H9 (cell line): ENCODE results near the gene ALG8. TPM values are rescaled to one million over a fixed set of nuclear protein-coding genes. Genes with fewer than 3 reads are reported as not detected.

Experiments
- DNase-seq: peaks from one replicate; pipeline ENCODE4 v3.0.0-alpha.2; 2017
- H2AFZ ChIP-seq: one replicate; pipeline ENCODE4 v1.6.1; 2013; ENCODE audit warnings: mild to moderate bottlenecking, low read length, control low read depth, moderate library complexity
- H2AK5ac ChIP-seq: 2 replicates; pipeline ENCODE4 v1.6.1; 2013; ENCODE audit warnings: low read length, control low read depth, mixed read lengths; ENCODE audit not compliant: insufficient read length
- H2BK120ac ChIP-seq: one replicate; pipeline ENCODE4 v1.6.1; 2013; ENCODE audit warnings: low read depth, mild to moderate bottlenecking, low read length, control low read depth, inconsistent platforms; ENCODE audit not compliant: poor library complexity, severe bottlenecking
- H2BK12ac ChIP-seq: 2 replicates; pipeline ENCODE4 v1.6.1; 2013; ENCODE audit warnings: low read length, control low read depth, mixed read lengths, low read depth; ENCODE audit not compliant: insufficient read length
- H2BK15ac ChIP-seq: 2 replicates; pipeline ENCODE4 v1.6.1; 2013; ENCODE audit warnings: low read depth, low read length, control low read depth
- H2BK20ac ChIP-seq: one replicate; pipeline ENCODE4 v1.6.1; 2013; ENCODE audit warnings: low read depth, mild to moderate bottlenecking, low read length, control low read depth, inconsistent platforms; ENCODE audit not compliant: poor library complexity, severe bottlenecking
- H2BK5ac ChIP-seq: 2 replicates; pipeline ENCODE4 v1.6.1; 2013; ENCODE audit warnings: low read length, control low read depth, mixed read lengths; ENCODE audit not compliant: insufficient read length
- H3K14ac ChIP-seq: 2 replicates; pipeline ENCODE4 v1.6.1; 2013; ENCODE audit warnings: low read length, control low read depth; ENCODE audit not compliant: insufficient read depth
- H3K18ac ChIP-seq: 2 replicates; pipeline ENCODE4 v1.6.1; 2013; ENCODE audit warnings: low read depth, mild to moderate bottlenecking, mixed read lengths, low read length, control low read depth; ENCODE audit not compliant: insufficient read length
- H3K23ac ChIP-seq: 2 replicates; pipeline ENCODE4 v1.6.1; 2013; ENCODE audit warnings: low read length, control low read depth, mixed read lengths, low read depth; ENCODE audit not compliant: insufficient read length
- H3K23me2 ChIP-seq: 2 replicates; pipeline ENCODE4 v1.6.1; 2013; ENCODE audit warnings: low read depth, mild to moderate bottlenecking, mixed read lengths, low read length, control low read depth; ENCODE audit not compliant: insufficient read length, poor library complexity, severe bottlenecking
- H3K27ac ChIP-seq: 2 replicates; pipeline ENCODE4 v1.5.1; 2013; ENCODE audit warnings: low read length, control low read depth, mixed read lengths, low read depth; ENCODE audit not compliant: insufficient read length
- H3K27me3 ChIP-seq: 2 replicates; pipeline ENCODE4 v1.6.1; 2013; ENCODE audit warnings: low read length, control low read depth, inconsistent platforms; ENCODE audit not compliant: insufficient read depth
- H3K4ac ChIP-seq: 2 replicates; pipeline ENCODE4 v1.6.1; 2013; ENCODE audit warnings: low read depth, mild to moderate bottlenecking, control low read depth, inconsistent platforms, low read length, moderate library complexity
- H3K4me1 ChIP-seq: 2 replicates; pipeline ENCODE4 v1.6.1; 2013; ENCODE audit warnings: low read length, control low read depth, inconsistent platforms; ENCODE audit not compliant: insufficient read depth
- H3K4me2 ChIP-seq: 2 replicates; pipeline ENCODE4 v1.6.1; 2013; ENCODE audit warnings: low read length, control low read depth, mixed read lengths; ENCODE audit not compliant: insufficient read length, insufficient read depth
- H3K56ac ChIP-seq: 2 replicates; pipeline ENCODE4 v1.6.1; 2013; ENCODE audit warnings: low read depth, mild to moderate bottlenecking, mixed read lengths, low read length, control low read depth; ENCODE audit not compliant: insufficient read length
- H3K79me1 ChIP-seq: 2 replicates; pipeline ENCODE4 v1.6.1; 2013; ENCODE audit warnings: low read depth, mild to moderate bottlenecking, moderate library complexity, low read length, control low read depth, inconsistent platforms; ENCODE audit not compliant: insufficient read depth, poor library complexity, severe bottlenecking
- H3K79me2 ChIP-seq: 2 replicates; pipeline ENCODE4 v1.6.1; 2013; ENCODE audit warnings: low read length, control low read depth, inconsistent platforms; ENCODE audit not compliant: insufficient read depth
- H3K9ac ChIP-seq: 2 replicates; pipeline ENCODE4 v1.6.1; 2013; ENCODE audit warnings: low read length, control low read depth, mixed read lengths; ENCODE audit not compliant: insufficient read length; ENCODE audit errors: extremely low read depth
- H3K9me3 ChIP-seq: one replicate; pipeline ENCODE4 v1.6.1; 2013; ENCODE audit warnings: low read depth, low read length, inconsistent platforms; ENCODE audit not compliant: control insufficient read depth
- H3T11ph ChIP-seq: one replicate; pipeline ENCODE4 v1.6.1; 2013; ENCODE audit warnings: mild to moderate bottlenecking, low read length, control low read depth, inconsistent platforms
- H4K20me1 ChIP-seq: one replicate; pipeline ENCODE4 v1.6.1; 2013; ENCODE audit not compliant: control insufficient read depth, insufficient read length, insufficient read depth
- H4K5ac ChIP-seq: 2 replicates; pipeline ENCODE4 v1.6.1; 2013; ENCODE audit warnings: low read depth, mild to moderate bottlenecking, mixed read lengths, low read length, control low read depth; ENCODE audit not compliant: insufficient read length
- H4K8ac ChIP-seq: replicated peaks from 2 replicates; pipeline ENCODE4 v1.6.1; 2013; ENCODE audit warnings: low read length, control low read depth, mixed read lengths, low read depth; ENCODE audit not compliant: insufficient read length
- H4K91ac ChIP-seq: 2 replicates; pipeline ENCODE4 v1.6.1; 2013; ENCODE audit warnings: low read depth, mild to moderate bottlenecking, moderate library complexity, mixed read lengths, low read length, control low read depth; ENCODE audit not compliant: insufficient read length
- H3K27ac Mint-ChIP-seq, 3 experiments: 2 replicates in 2 of 3; 3 replicates in 1 of 3; pipeline ENCODE4 v1.8.0; 2020 to 2021; ENCODE audit warnings: mixed read lengths in 3 of 3, mild to moderate bottlenecking in 1 of 3, moderate library complexity in 1 of 3
- H3K27me3 Mint-ChIP-seq: 2 replicates; pipeline ENCODE4 v1.8.0; 2021; ENCODE audit warnings: low read depth, mild to moderate bottlenecking, moderate library complexity, mixed read lengths
- H3K36me3 Mint-ChIP-seq, 3 experiments: 2 replicates in 2 of 3; 3 replicates in 1 of 3; pipeline ENCODE4 v1.8.0; 2020 to 2021; ENCODE audit warnings: low read depth in 3 of 3, mixed read lengths in 3 of 3; ENCODE audit not compliant: insufficient read depth in 1 of 3
- H3K4me1 Mint-ChIP-seq, 2 experiments: 2 replicates each; pipeline ENCODE4 v1.8.0; 2020; ENCODE audit warnings: mixed read lengths in 2 of 2
- H3K4me3 Mint-ChIP-seq, 2 experiments: 2 replicates in 1 of 2; 3 replicates in 1 of 2; pipeline ENCODE4 v1.8.0; 2020 to 2021; ENCODE audit warnings: mild to moderate bottlenecking in 2 of 2, mixed read lengths in 2 of 2, moderate library complexity in 1 of 2
- H3K9me3 Mint-ChIP-seq, 2 experiments: 2 replicates in 1 of 2; 3 replicates in 1 of 2; pipeline ENCODE4 v1.8.0; 2020; ENCODE audit warnings: mild to moderate bottlenecking in 2 of 2, mixed read lengths in 2 of 2, moderate library complexity in 1 of 2
- WGBS: extraction: QIAGEN DNeasy Blood & Tissue Kit; methylation state at CpG from one replicate; pipeline ENCODE4 v1.1.7; 2013; ENCODE audit warnings: missing lambda C conversion rate, low lambda C conversion rate, mixed read lengths; ENCODE audit not compliant: insufficient read length; ENCODE audit errors: extremely low coverage; 5-methylcytosine and 5-hydroxymethylcytosine counted together
- total RNA-seq: library from RNA; stranded (reverse); gene quantifications from 2 replicates; pipeline ENCODE4 v1.2.1, GENCODE V29; 2021
- TF ChIP-seq, protein P1 (sequence below): fragments of 200-600 bp; sonication (generic); conservative IDR thresholded peaks from 3 replicates; pipeline ENCODE4 v1.8.0; 2021; ENCODE audit warnings: antibody characterized with exemption, mild to moderate bottlenecking

ALG8 gene
- total RNA-seq, 1 experiment from 2014 or later, result 77.5 TPM

DNA sequence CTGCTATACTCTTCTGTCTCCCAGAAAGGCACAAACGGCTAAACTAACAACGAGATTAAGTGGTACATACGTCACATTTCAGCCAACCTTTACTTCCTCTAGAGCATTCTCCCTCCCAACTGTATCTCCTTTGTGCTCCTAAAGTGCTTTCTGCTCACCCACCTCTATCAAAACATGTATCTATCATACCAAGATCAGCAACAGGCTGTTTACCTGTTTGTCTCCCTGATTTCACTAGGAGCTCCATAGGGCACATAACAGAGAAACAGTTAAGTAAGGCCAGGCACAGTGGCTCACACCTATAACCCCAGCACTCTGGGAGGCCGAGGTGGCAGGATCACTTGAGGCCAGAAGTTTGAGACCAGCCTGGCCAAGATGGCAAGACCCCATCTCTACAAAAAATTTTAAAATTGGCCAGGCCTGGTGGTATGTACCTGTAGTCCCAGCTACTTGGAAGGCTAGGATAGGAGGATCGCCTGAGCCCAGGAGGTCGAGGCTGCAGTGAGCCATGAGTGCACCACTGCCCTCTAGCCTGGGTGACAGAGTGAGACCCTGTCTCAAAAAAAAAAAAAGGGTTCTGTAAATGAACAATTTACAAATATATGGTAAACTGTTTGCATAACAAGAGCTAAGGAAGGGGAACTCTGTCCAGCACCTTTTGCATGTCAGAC is 62.6 kb downstream of the ALG8 start:
- no peak overlapping the region for H2BK120ac ChIP-seq
- H3K4me3 Mint-ChIP-seq, result no peak overlapping the region
- no peak overlapping the region for H2BK12ac ChIP-seq
- H3K9me3 Mint-ChIP-seq, result no peaks in the 10 kb centered on the region; a peak in 1 of 5 replicates
- no peak overlapping the region for H2BK20ac ChIP-seq
- no peak overlapping the region for H2BK5ac ChIP-seq
- no peak overlapping the region for H3K23ac ChIP-seq
- no peak overlapping the region for H4K5ac ChIP-seq
- no peaks in the 10 kb centered on the region for H3K4me1 ChIP-seq
- H3K27me3 ChIP-seq, result no peaks in the 10 kb centered on the region
- WGBS, result no CpG with 5 or more reads among the region's 6 CpGs
- peaks cover 11 to 16% of the 10 kb centered on the region in 2 experiments for H3K4me1 Mint-ChIP-seq
- no peak for DNase-seq
- no peak overlapping the region for H3K14ac ChIP-seq
- no peak overlapping the region for H2BK15ac ChIP-seq
- H2AFZ ChIP-seq, result no peak overlapping the region
- H3T11ph ChIP-seq, result no peak overlapping the region
- no peak overlapping the region for H3K27ac ChIP-seq
- peaks cover 8% of the 10 kb centered on the region for H3K23me2 ChIP-seq
- H3K4ac ChIP-seq, result no peak overlapping the region
- no peak overlapping the region for H3K18ac ChIP-seq
- H3K79me1 ChIP-seq, result no peaks in the 10 kb centered on the region
- H2AK5ac ChIP-seq, result no peak overlapping the region
- peaks cover 5 to 18% (median 11%) of the 10 kb centered on the region in 3 experiments; a peak in 6 of 7 replicates for H3K36me3 Mint-ChIP-seq
- TF ChIP-seq, protein P1, sequence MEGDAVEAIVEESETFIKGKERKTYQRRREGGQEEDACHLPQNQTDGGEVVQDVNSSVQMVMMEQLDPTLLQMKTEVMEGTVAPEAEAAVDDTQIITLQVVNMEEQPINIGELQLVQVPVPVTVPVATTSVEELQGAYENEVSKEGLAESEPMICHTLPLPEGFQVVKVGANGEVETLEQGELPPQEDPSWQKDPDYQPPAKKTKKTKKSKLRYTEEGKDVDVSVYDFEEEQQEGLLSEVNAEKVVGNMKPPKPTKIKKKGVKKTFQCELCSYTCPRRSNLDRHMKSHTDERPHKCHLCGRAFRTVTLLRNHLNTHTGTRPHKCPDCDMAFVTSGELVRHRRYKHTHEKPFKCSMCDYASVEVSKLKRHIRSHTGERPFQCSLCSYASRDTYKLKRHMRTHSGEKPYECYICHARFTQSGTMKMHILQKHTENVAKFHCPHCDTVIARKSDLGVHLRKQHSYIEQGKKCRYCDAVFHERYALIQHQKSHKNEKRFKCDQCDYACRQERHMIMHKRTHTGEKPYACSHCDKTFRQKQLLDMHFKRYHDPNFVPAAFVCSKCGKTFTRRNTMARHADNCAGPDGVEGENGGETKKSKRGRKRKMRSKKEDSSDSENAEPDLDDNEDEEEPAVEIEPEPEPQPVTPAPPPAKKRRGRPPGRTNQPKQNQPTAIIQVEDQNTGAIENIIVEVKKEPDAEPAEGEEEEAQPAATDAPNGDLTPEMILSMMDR, result no peak
- no peak overlapping the region for H4K8ac ChIP-seq
- no peak overlapping the region for H3K56ac ChIP-seq
- no peaks in the 10 kb centered on the region for H3K9me3 ChIP-seq
- H3K79me2 ChIP-seq, result peaks cover 17% of the 10 kb centered on the region; the same call in 1 of the 2 replicates
- no peak overlapping the region for H4K91ac ChIP-seq
- no peak overlapping the region for H3K4me2 ChIP-seq
- peaks cover 8% of the 10 kb centered on the region for H3K27me3 Mint-ChIP-seq
- no peaks in the 10 kb centered on the region for H4K20me1 ChIP-seq
- H3K9ac ChIP-seq, result no peak overlapping the region
- H3K27ac Mint-ChIP-seq, result no peak overlapping the region
